ENCODE data around the gene YPEL2. TPM values are rescaled to one million over a fixed set of nuclear protein-coding genes. Genes with fewer than 3 reads are reported as not detected.
A peak's percentile ranks its signal among the peaks of the same experiment; 100 is the strongest.

YPEL2 gene
- total RNA-seq, 1 donor from 2014 or later: 21.9 TPM

DNA sequence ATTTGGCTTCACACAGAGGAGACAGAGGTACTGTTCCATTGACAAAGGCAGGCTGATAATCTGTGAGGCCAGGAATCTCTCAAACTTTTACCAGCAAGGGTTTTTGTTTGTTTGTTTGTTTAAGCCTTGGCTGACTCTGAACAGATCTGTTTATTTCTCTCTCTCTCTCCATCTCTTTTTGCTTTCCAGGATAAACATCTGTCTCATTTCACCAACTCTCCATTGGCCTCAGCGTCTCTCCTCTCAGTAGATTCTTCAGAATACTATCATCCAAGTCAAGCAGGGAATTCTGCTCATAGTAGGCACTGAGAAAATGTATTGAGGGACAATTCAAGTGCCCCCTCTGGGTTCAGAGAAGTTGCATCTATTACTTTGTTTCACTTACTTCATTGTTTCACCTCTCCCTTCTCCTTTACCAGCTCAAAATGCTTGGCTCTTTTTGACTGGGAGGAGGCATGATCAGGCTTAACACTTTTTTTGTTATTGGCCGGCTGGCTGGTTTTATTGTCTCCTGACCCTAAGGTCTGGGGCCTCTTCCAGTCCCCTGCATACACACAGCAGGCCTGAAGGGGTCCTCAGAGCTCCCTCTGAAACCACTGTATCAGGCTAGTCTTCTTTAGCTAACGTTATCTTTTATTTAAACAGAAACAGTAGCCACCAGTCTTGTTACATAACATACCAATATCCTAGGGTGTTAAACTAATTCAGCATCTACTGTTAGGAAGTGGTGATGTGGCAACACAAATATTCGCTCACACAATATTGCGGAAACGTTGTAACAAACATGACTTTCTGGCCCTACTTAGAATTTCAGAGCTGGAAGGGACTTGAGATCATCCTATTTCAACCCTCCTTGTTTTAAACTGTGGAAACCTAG is 2.0 kb upstream of the YPEL2 start:
- no peaks in the 10 kb centered on the region for H3K36me3 ChIP-seq (ENCODE audit: control insufficient read depth in 3 of 3, insufficient read depth in 3 of 3, low read length in 3 of 3)
- H3K4me3 ChIP-seq (ENCODE audit: low read length in 3 of 3): peak overlapping the region in 2 of 3 donors; percentile 25 to 46
- H3K4me1 ChIP-seq (ENCODE audit: control insufficient read depth in 3 of 3, insufficient read depth in 3 of 3, low read length in 3 of 3): peaks cover 37 to 50% (median 40%) of the 10 kb centered on the region in 3 donors
- no peaks in the 10 kb centered on the region for H3K27me3 ChIP-seq (ENCODE audit: control insufficient read depth in 3 of 3, insufficient read depth in 3 of 3, low read length in 3 of 3)
- peak overlapping the region; percentile 95 for H3K27ac ChIP-seq (ENCODE audit: low read depth, low read length)
- H3K9ac ChIP-seq (ENCODE audit: low read depth in 1 of 3, low read length in 3 of 3): peak overlapping the region in 2 of 3 donors; percentile 57 to 60
- no peaks in the 10 kb centered on the region for H3K9me3 ChIP-seq (ENCODE audit: control insufficient read depth in 3 of 3, low read length in 3 of 3)

DNA sequence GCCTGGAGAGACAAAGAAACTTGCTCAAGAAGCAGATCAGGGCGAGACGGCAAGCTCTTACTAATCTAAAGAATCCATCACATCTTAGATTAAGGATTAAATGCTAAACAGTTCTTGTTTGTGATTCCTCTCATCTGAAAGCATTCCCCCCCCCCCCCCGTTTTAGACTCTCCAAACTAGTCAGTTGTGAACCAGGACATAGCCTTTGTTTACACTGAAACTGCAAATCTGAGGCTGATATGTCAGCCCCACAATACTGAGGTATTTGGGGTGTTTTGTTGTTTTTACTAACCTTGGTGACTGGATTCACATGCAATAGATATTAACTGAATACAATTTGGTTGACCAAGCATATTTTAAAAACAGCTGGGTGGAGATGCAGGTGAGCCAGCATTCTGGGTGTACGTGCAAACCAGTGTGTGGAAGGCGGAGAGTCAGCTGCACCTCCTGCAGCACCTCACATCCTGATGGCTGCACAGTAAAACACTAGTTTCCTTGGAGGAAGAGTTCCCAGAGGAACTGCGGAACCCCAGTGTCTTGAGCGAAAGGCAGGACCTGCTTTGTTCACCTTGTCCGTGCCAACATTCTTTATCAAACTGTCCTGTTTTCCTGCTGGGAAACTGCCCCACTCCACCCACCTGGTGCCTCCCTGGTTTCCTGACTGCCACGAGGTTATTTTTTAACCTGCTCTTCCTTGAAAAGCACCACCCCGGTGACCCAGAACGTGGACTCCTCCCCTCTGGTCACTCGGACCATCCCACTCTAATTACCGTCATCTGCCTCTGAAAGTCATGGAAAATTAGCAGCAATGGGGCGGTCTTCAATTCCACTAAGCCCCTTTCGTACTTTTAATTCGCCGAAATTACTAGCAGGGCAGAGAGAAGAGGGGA is 1.2 kb upstream of the YPEL2 start:
- H3K4me3 ChIP-seq (ENCODE audit: low read length in 3 of 3): peak overlapping the region; percentile 45 to 75 (median 67)
- no peaks in the 10 kb centered on the region for H3K9me3 ChIP-seq (ENCODE audit: control insufficient read depth in 3 of 3, low read length in 3 of 3)
- H3K9ac ChIP-seq (ENCODE audit: low read depth in 1 of 3, low read length in 3 of 3): peak overlapping the region; percentile 58 to 92 (median 78)
- no peaks in the 10 kb centered on the region for H3K27me3 ChIP-seq (ENCODE audit: control insufficient read depth in 3 of 3, insufficient read depth in 3 of 3, low read length in 3 of 3)
- H3K27ac ChIP-seq (ENCODE audit: low read depth, low read length): peak overlapping the region; percentile 95
- H3K4me1 ChIP-seq (ENCODE audit: control insufficient read depth in 3 of 3, insufficient read depth in 3 of 3, low read length in 3 of 3): peaks cover 45 to 58% (median 48%) of the 10 kb centered on the region in 3 donors
- H3K36me3 ChIP-seq (ENCODE audit: control insufficient read depth in 3 of 3, insufficient read depth in 3 of 3, low read length in 3 of 3): no peaks in the 10 kb centered on the region

- Histone ChIP-seq H3K9me3 (ENCODE audit: control insufficient read depth in 3 of 3, low read length in 3 of 3) (no peaks in the 10 kb centered on the region), H3K4me1 (ENCODE audit: control insufficient read depth in 3 of 3, insufficient read depth in 3 of 3, low read length in 3 of 3) (peaks cover 62 to 71% (median 64%) of the 10 kb centered on the region in 3 donors), H3K27me3 (ENCODE audit: control insufficient read depth in 3 of 3, insufficient read depth in 3 of 3, low read length in 3 of 3) (no peaks in the 10 kb centered on the region), H3K9ac (ENCODE audit: low read depth in 1 of 3, low read length in 3 of 3) (peak overlapping the region; percentile 82 to 95 (median 94)), H3K4me3 (ENCODE audit: low read length in 3 of 3) (peak overlapping the region; percentile 84 to 93 (median 88)), H3K27ac (ENCODE audit: low read depth, low read length) (peak overlapping the region; percentile 95), H3K36me3 (ENCODE audit: control insufficient read depth in 3 of 3, insufficient read depth in 3 of 3, low read length in 3 of 3) (no peaks in the 10 kb centered on the region)
These were observed 684 bp downstream of the YPEL2 start for GRCh38 chr17:59331929-59332748.

DNA sequence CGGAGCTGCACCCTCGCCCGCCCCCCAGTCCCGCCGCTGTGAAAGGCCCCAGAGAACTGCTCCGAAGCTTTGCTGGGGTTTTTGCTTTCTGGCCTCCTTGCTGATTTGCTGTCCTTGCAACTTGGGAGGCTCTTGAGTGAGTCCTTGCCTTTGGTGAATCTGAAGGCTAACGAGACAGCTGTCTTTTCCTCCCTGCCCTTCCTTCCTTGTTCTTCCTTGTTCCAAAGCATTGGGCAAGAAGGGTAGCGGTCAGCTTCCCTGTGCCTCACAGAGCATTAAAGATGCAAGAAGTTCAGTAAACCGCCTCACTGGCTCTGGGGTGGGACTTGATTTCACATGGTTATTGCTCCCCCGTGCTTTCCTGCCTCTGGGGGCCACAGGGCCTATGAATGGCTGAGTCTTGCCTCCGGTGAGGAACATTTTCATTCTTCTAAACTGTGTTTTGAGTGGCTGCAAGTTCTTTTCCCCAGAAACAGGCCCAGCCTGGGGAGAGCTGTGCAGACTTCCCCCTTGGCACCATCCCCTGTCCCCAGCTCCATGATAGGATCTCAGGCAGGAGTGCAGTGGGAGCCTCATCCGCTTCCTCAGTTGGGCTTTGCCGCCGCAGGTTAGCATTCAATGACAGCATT is 1.4 kb downstream of the YPEL2 start:
- H3K36me3 ChIP-seq (ENCODE audit: control insufficient read depth in 3 of 3, insufficient read depth in 3 of 3, low read length in 3 of 3): peaks cover 0 to under 1% (median 0%) of the 10 kb centered on the region in 3 donors
- H3K27me3 ChIP-seq (ENCODE audit: control insufficient read depth in 3 of 3, insufficient read depth in 3 of 3, low read length in 3 of 3): no peaks in the 10 kb centered on the region
- peak overlapping the region; percentile 95 for H3K27ac ChIP-seq (ENCODE audit: low read depth, low read length)
- H3K9ac ChIP-seq (ENCODE audit: low read depth in 1 of 3, low read length in 3 of 3): peak overlapping the region; percentile 82 to 95 (median 94)
- no peaks in the 10 kb centered on the region for H3K9me3 ChIP-seq (ENCODE audit: control insufficient read depth in 3 of 3, low read length in 3 of 3)
- H3K4me1 ChIP-seq (ENCODE audit: control insufficient read depth in 3 of 3, insufficient read depth in 3 of 3, low read length in 3 of 3): peaks cover 64 to 67% (median 66%) of the 10 kb centered on the region in 3 donors
- H3K4me3 ChIP-seq (ENCODE audit: low read length in 3 of 3): peak overlapping the region; percentile 84 to 93 (median 88)

DNA sequence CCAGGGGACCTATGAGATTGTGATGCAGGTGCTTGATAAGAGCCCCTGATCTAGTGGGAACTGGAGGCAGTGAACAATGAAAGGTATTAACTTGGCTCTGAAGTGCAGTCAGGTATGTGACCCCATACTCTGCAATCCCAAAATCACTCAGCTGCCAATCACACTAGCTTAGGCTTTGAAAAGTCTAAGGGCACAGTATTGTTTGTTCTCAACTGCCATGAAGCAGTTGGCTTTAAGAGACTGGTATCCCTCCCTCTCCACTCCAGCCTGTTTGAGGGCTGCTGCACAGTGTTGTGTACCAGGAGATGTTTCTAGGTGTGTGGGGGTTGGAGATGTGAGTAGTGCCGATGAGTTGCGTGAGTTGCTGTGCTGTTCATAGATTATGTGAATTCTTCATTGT is 2.4 kb downstream of the YPEL2 start:
- peak overlapping the region; percentile 41 for H3K27ac ChIP-seq (ENCODE audit: low read depth, low read length)
- peak overlapping the region; percentile 82 to 95 (median 94) for H3K9ac ChIP-seq (ENCODE audit: low read depth in 1 of 3, low read length in 3 of 3)
- H3K9me3 ChIP-seq (ENCODE audit: control insufficient read depth in 3 of 3, low read length in 3 of 3): no peaks in the 10 kb centered on the region
- peak overlapping the region; percentile 84 to 93 (median 88) for H3K4me3 ChIP-seq (ENCODE audit: low read length in 3 of 3)
- H3K36me3 ChIP-seq (ENCODE audit: control insufficient read depth in 3 of 3, insufficient read depth in 3 of 3, low read length in 3 of 3): peaks cover 0 to 3% (median 0%) of the 10 kb centered on the region in 3 donors
- no peaks in the 10 kb centered on the region for H3K27me3 ChIP-seq (ENCODE audit: control insufficient read depth in 3 of 3, insufficient read depth in 3 of 3, low read length in 3 of 3)
- peaks cover 67 to 70% (median 68%) of the 10 kb centered on the region in 3 donors for H3K4me1 ChIP-seq (ENCODE audit: control insufficient read depth in 3 of 3, insufficient read depth in 3 of 3, low read length in 3 of 3)

DNA sequence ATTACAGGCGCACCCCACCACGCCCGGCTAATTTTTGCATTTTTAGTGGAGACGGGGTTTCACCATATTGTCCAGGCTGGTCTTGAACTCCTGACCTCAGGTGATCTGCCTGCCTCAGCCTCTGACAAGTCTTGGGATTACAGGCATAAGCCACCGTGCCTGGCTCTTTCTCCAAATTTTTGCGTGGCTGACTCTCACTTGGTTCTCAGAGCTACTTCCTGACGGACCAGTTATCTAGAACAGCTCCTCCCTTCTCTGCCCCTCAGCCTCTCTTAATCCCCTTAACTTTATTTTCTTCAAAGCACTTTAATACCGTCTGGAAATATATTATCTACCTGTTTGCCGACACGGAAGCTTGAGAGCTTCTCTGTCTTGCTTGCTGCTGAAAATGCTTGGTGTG is 4.2 kb downstream of the YPEL2 start:
- H3K4me3 ChIP-seq (ENCODE audit: low read length in 3 of 3): peak overlapping the region in 1 of 3 donors; percentile 24
- peak overlapping the region; percentile 46 for H3K27ac ChIP-seq (ENCODE audit: low read depth, low read length)
- peaks cover 0 to 3% (median 0%) of the 10 kb centered on the region in 3 donors for H3K36me3 ChIP-seq (ENCODE audit: control insufficient read depth in 3 of 3, insufficient read depth in 3 of 3, low read length in 3 of 3)
- H3K9me3 ChIP-seq (ENCODE audit: control insufficient read depth in 3 of 3, low read length in 3 of 3): no peaks in the 10 kb centered on the region
- H3K9ac ChIP-seq (ENCODE audit: low read depth in 1 of 3, low read length in 3 of 3): peak overlapping the region in 2 of 3 donors; percentile 24 to 60
- H3K27me3 ChIP-seq (ENCODE audit: control insufficient read depth in 3 of 3, insufficient read depth in 3 of 3, low read length in 3 of 3): no peaks in the 10 kb centered on the region
- H3K4me1 ChIP-seq (ENCODE audit: control insufficient read depth in 3 of 3, insufficient read depth in 3 of 3, low read length in 3 of 3): peaks cover 61 to 65% (median 63%) of the 10 kb centered on the region in 3 donors

GRCh38 chr17:59337741-59338299 is 6.4 kb downstream of the YPEL2 start:
- H3K36me3 ChIP-seq (ENCODE audit: control insufficient read depth in 3 of 3, insufficient read depth in 3 of 3, low read length in 3 of 3): peaks cover 0 to 3% (median 0%) of the 10 kb centered on the region in 3 donors
- H3K9me3 ChIP-seq (ENCODE audit: control insufficient read depth in 3 of 3, low read length in 3 of 3): no peaks in the 10 kb centered on the region
- H3K27ac ChIP-seq (ENCODE audit: low read depth, low read length): no peak overlapping the region
- H3K9ac ChIP-seq (ENCODE audit: low read depth in 1 of 3, low read length in 3 of 3): no peak overlapping the region
- peaks cover 76 to 82% (median 77%) of the 10 kb centered on the region in 3 donors for H3K4me1 ChIP-seq (ENCODE audit: control insufficient read depth in 3 of 3, insufficient read depth in 3 of 3, low read length in 3 of 3)
- no peaks in the 10 kb centered on the region for H3K27me3 ChIP-seq (ENCODE audit: control insufficient read depth in 3 of 3, insufficient read depth in 3 of 3, low read length in 3 of 3)
- peak overlapping the region in 1 of 3 donors; percentile 29 for H3K4me3 ChIP-seq (ENCODE audit: low read length in 3 of 3)

- Histone ChIP-seq H3K4me1 (ENCODE audit: control insufficient read depth in 3 of 3, insufficient read depth in 3 of 3, low read length in 3 of 3) (peaks cover 77 to 82% (median 79%) of the 10 kb centered on the region in 3 donors), H3K27me3 (ENCODE audit: control insufficient read depth in 3 of 3, insufficient read depth in 3 of 3, low read length in 3 of 3) (no peaks in the 10 kb centered on the region)
These were observed 7.0 kb downstream of the YPEL2 start for GRCh38 chr17:59338498-59338897.

More at GRCh38 chr17:59338498-59338897, 7.0 kb downstream of the YPEL2 start:
- H3K4me3 ChIP-seq (ENCODE audit: low read length in 3 of 3): peak overlapping the region in 1 of 3 donors; percentile 6
- peaks cover 0 to 3% (median 0%) of the 10 kb centered on the region in 3 donors for H3K36me3 ChIP-seq (ENCODE audit: control insufficient read depth in 3 of 3, insufficient read depth in 3 of 3, low read length in 3 of 3)
- H3K27ac ChIP-seq (ENCODE audit: low read depth, low read length): peak overlapping the region; percentile 28
- peak overlapping the region in 1 of 3 donors; percentile 26 for H3K9ac ChIP-seq (ENCODE audit: low read depth in 1 of 3, low read length in 3 of 3)
- no peaks in the 10 kb centered on the region for H3K9me3 ChIP-seq (ENCODE audit: control insufficient read depth in 3 of 3, low read length in 3 of 3)

Data from skeletal muscle tissue (tissue), 4 donors.